CD14-positive monocyte (primary cell): ENCODE data around the gene PI4KA. TPM values are rescaled to one million over a fixed set of nuclear protein-coding genes. Genes with fewer than 3 reads are reported as not detected.

Experiments used
- DNase-seq, 3 donors: peaks; one replicate each; pipeline ENCODE4 v3.0.0-alpha.2; 2011 to 2022
- H2AFZ ChIP-seq: 2 replicates; pipeline ENCODE4 v1.6.0; 2012; ENCODE audit warnings: mild to moderate bottlenecking, low read depth, low read length, inconsistent platforms; ENCODE audit not compliant: insufficient read depth, poor library complexity, severe bottlenecking
- H3K27ac ChIP-seq, 2 donors: 1 replicate in 1 of 2; 2 replicates in 1 of 2; pipeline ENCODE4 v1.5.1; 2012 to 2013; ENCODE audit warnings: low read length in 2 of 2, control low read depth in 1 of 2, inconsistent platforms in 1 of 2, low read depth in 1 of 2, mild to moderate bottlenecking in 1 of 2
- H3K27me3 ChIP-seq, 2 donors: one replicate each; pipeline versions ENCODE4 v1.6.0 to v1.6.1; 2011 to 2013; ENCODE audit warnings: low read length in 2 of 2; ENCODE audit not compliant: control insufficient read depth in 2 of 2, insufficient read depth in 2 of 2
- H3K36me3 ChIP-seq, 2 donors: replicated peaks in 1 of 2; 1 replicate in 1 of 2; 2 replicates in 1 of 2; pipeline versions ENCODE4 v1.5.1 to v1.6.1; 2012 to 2013; ENCODE audit warnings: low read length in 2 of 2, control low read depth in 1 of 2, inconsistent platforms in 1 of 2, mild to moderate bottlenecking in 1 of 2; ENCODE audit not compliant: insufficient read depth in 2 of 2, control insufficient read depth in 1 of 2
- H3K4me1 ChIP-seq, 2 donors: 1 replicate in 1 of 2; 2 replicates in 1 of 2; pipeline versions ENCODE4 v1.5.1 to v1.6.1; 2012 to 2013; ENCODE audit warnings: low read length in 2 of 2, control low read depth in 1 of 2, inconsistent platforms in 1 of 2, mild to moderate bottlenecking in 1 of 2, moderate library complexity in 1 of 2; ENCODE audit not compliant: insufficient read depth in 2 of 2, control insufficient read depth in 1 of 2
- H3K4me2 ChIP-seq: replicated peaks from 2 replicates; pipeline ENCODE3; 2012; ENCODE audit warnings: low read length, moderate library complexity, mild to moderate bottlenecking; ENCODE audit not compliant: poor library complexity, severe bottlenecking; ENCODE audit errors: extremely low read depth
- H3K4me3 ChIP-seq, 3 experiments: fragments of 200-600 bp in 1 of 3; sonication (generic) in 1 of 3; replicated peaks in 1 of 3; 1 replicate in 2 of 3; 2 replicates in 1 of 3; pipeline ENCODE4 v1.5.1; 2011 to 2013; ENCODE audit warnings: low read length in 3 of 3, mild to moderate bottlenecking in 3 of 3, control low read depth in 2 of 3, low read depth in 2 of 3, inconsistent platforms in 1 of 3, moderate library complexity in 1 of 3
- H3K79me2 ChIP-seq: 2 replicates; pipeline ENCODE4 v1.6.0; 2012; ENCODE audit warnings: mild to moderate bottlenecking, control low read depth, inconsistent platforms, low read length, moderate library complexity; ENCODE audit not compliant: insufficient read depth
- H3K9ac ChIP-seq: 2 replicates; pipeline ENCODE4 v1.6.0; 2017; ENCODE audit warnings: low read length, mild to moderate bottlenecking; ENCODE audit not compliant: insufficient read depth, poor library complexity, severe bottlenecking
- H3K9me3 ChIP-seq, 2 donors: replicated peaks in 1 of 2; 1 replicate in 1 of 2; 2 replicates in 1 of 2; pipeline versions ENCODE4 v1.5.1 to v1.6.1; 2012 to 2013; ENCODE audit warnings: low read length in 2 of 2, control low read depth in 1 of 2; ENCODE audit not compliant: control insufficient read depth in 1 of 2, insufficient read depth in 1 of 2
- H4K20me1 ChIP-seq: 2 replicates; pipeline ENCODE4 v1.6.0; 2012; ENCODE audit warnings: mild to moderate bottlenecking, low read length, control low read depth, moderate library complexity; ENCODE audit not compliant: insufficient read depth
- H3K27ac Mint-ChIP-seq, 7 donors: one replicate each; pipeline ENCODE4 v1.8.0; 2020; ENCODE audit warnings: mild to moderate bottlenecking in 7 of 7, mixed read lengths in 7 of 7, moderate library complexity in 6 of 7, inconsistent platforms in 2 of 7
- H3K27me3 Mint-ChIP-seq, 3 donors: one replicate each; pipeline ENCODE4 v1.8.0; 2021 to 2022; ENCODE audit warnings: low read depth in 3 of 3, mild to moderate bottlenecking in 3 of 3, mixed read lengths in 3 of 3, moderate library complexity in 3 of 3, inconsistent platforms in 1 of 3
- H3K36me3 Mint-ChIP-seq, 2 donors: one replicate each; pipeline ENCODE4 v1.8.0; 2020; ENCODE audit warnings: mixed read lengths in 2 of 2, inconsistent platforms in 1 of 2, mild to moderate bottlenecking in 1 of 2
- H3K4me1 Mint-ChIP-seq: one replicate; pipeline ENCODE4 v1.8.0; 2020; ENCODE audit warnings: mild to moderate bottlenecking, mixed read lengths
- H3K4me3 Mint-ChIP-seq, 2 donors: one replicate each; pipeline ENCODE4 v1.8.0; 2020; ENCODE audit warnings: mild to moderate bottlenecking in 2 of 2, mixed read lengths in 2 of 2, moderate library complexity in 1 of 2
- H3K9me3 Mint-ChIP-seq, 7 donors: one replicate each; pipeline ENCODE4 v1.8.0; 2020 to 2022; ENCODE audit warnings: mixed read lengths in 7 of 7, mild to moderate bottlenecking in 6 of 7, moderate library complexity in 6 of 7, inconsistent platforms in 2 of 7
- WGBS: methylation state at CpG from one replicate; pipeline ENCODE4 v1.1.5; 2013; ENCODE audit warnings: missing lambda C conversion rate; ENCODE audit not compliant: insufficient coverage; 5-methylcytosine and 5-hydroxymethylcytosine counted together
- intact Hi-C, 2 donors: fragments of 100-400 bp; cut with micrococcal nuclease; formaldehyde crosslinking; loops; one replicate each; pipeline versions ENCODE4 v1.15.0 to v1.15.1; 2023
- polyA plus RNA-seq, 3 donors: library from polyadenylated mRNA; depleted of rRNA in 1 of 3; unstranded in 2 of 3; stranded (reverse) in 1 of 3; fragments of 300-500 nt in 2 of 3; fragments of >200 nt in 1 of 3; fragmentation: Illumina TruSeq in 2 of 3; gene quantifications; 1 replicate in 2 of 3; 2 replicates in 1 of 3; pipeline ENCODE4 v1.2.3, GENCODE V29; 2012 to 2021
- TF ChIP-seq, protein P1 (sequence below): fragments of 200-600 bp; IDR thresholded peaks from one replicate; pipeline ENCODE4 v1.8.0; 2022; ENCODE audit warnings: antibody characterized with exemption, mild to moderate bottlenecking

Gene PI4KA
- polyA plus RNA-seq, 3 donors = 22.8 to 74.4 (median 38.2) TPM

DNA sequence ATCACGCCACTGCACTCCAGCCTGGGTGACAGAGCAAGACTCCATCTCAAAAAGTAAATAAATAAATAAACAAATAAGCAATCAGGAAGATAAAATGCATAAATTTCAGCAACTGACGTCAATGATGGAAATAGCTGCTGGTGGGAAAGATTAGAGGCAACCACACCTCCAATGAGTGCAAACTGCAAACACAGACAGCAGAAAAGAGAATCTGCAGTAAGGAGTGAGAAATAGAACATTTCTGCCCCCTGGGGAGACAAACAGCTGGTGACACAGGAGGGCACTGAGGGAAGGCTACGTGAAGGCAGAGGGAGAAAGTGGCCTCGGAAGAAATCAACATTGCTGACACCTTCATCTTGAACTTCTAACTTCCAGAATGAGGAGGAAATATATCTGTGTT is 6.5 kb downstream of the PI4KA start:
- no peaks in the 10 kb centered on the region for H3K36me3 ChIP-seq
- no peak overlapping the region for H3K27ac ChIP-seq
- no CpG with 5 or more reads among the region's 4 CpGs for WGBS
- peaks cover 11 to 16% of the 10 kb centered on the region in 2 donors for H3K4me1 ChIP-seq
- no peaks in the 10 kb centered on the region for H3K27me3 ChIP-seq
- no peak for DNase-seq
- no peaks in the 10 kb centered on the region for H3K27me3 Mint-ChIP-seq
- H3K9ac ChIP-seq = no peak overlapping the region
- H3K9me3 Mint-ChIP-seq = peaks cover 0 to 2% (median 0%) of the 10 kb centered on the region in 7 donors
- TF ChIP-seq, protein P1, sequence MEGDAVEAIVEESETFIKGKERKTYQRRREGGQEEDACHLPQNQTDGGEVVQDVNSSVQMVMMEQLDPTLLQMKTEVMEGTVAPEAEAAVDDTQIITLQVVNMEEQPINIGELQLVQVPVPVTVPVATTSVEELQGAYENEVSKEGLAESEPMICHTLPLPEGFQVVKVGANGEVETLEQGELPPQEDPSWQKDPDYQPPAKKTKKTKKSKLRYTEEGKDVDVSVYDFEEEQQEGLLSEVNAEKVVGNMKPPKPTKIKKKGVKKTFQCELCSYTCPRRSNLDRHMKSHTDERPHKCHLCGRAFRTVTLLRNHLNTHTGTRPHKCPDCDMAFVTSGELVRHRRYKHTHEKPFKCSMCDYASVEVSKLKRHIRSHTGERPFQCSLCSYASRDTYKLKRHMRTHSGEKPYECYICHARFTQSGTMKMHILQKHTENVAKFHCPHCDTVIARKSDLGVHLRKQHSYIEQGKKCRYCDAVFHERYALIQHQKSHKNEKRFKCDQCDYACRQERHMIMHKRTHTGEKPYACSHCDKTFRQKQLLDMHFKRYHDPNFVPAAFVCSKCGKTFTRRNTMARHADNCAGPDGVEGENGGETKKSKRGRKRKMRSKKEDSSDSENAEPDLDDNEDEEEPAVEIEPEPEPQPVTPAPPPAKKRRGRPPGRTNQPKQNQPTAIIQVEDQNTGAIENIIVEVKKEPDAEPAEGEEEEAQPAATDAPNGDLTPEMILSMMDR = no peak
- peak overlapping the region in 2 of 7 donors; percentile 21 to 73 for H3K27ac Mint-ChIP-seq
- no peak overlapping the region for H3K4me3 ChIP-seq
- no peak overlapping the region for H2AFZ ChIP-seq
- no peaks in the 10 kb centered on the region for H3K9me3 ChIP-seq
- no peak overlapping the region for H3K4me2 ChIP-seq
- peaks cover 98% of the 10 kb centered on the region for H4K20me1 ChIP-seq
- H3K4me3 Mint-ChIP-seq = no peak overlapping the region
- H3K36me3 Mint-ChIP-seq = peaks cover 0 to 9% of the 10 kb centered on the region in 2 donors
- H3K79me2 ChIP-seq = peaks cover 95% of the 10 kb centered on the region
- H3K4me1 Mint-ChIP-seq = peaks cover 22% of the 10 kb centered on the region
- intact Hi-C loops = loop anchor here in 1 of 2 donors (10.0 kb wide), 1 partner anchor 357 kb away; the partner anchor contains the start of gene KLHL22

DNA sequence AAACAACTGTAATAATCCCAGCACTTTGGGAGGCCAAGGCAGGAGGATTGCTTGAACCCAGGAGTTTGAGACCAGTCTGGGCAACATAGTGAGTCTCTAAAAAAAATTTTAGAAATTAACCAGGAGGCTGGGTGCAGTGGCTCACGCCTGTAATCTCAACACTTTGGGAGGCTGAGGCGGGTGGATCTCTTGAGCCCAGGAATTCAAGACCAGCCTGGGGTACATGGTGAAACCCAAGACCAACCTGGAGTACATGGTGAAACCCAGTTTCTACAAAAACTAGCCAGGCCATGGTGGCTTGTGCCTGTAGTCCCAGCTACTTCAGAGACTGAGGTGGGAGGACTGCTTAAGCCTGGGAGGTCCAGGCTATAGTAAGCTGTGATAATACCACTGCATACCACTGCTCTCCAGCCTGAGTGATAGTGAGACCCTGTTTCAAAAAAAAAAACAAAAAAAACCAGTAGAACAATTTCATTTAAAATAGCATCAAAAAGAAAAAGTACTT is 11.2 kb downstream of the PI4KA start:
- Histone ChIP-seq H3K79me2 (peaks cover 93% of the 10 kb centered on the region), H2AFZ (no peak overlapping the region), H4K20me1 (peaks cover 99% of the 10 kb centered on the region), H3K4me2 (no peak overlapping the region), H3K27ac (no peak overlapping the region), H3K4me3 (no peak overlapping the region), H3K27me3 (no peaks in the 10 kb centered on the region), H3K9me3 (no peaks in the 10 kb centered on the region), H3K4me1 (no peaks in the 10 kb centered on the region), H3K9ac (no peak overlapping the region), H3K36me3 (no peaks in the 10 kb centered on the region)
- peaks cover 0 to 2% (median 0%) of the 10 kb centered on the region in 7 donors for H3K9me3 Mint-ChIP-seq
- H3K27me3 Mint-ChIP-seq = no peaks in the 10 kb centered on the region
- H3K27ac Mint-ChIP-seq = peak overlapping the region in 1 of 7 donors; percentile 37
- no peak for DNase-seq
- intact Hi-C loops = no loop called here
- H3K4me3 Mint-ChIP-seq = no peak overlapping the region
- H3K4me1 Mint-ChIP-seq = peaks cover 9% of the 10 kb centered on the region
- no peaks in the 10 kb centered on the region for H3K36me3 Mint-ChIP-seq
- WGBS = 100% methylated on average over 2 of the region's 2 CpGs
- TF ChIP-seq, protein P1 = no peak
